Measurements from ENCODE around the gene KRTAP9-2.
"Not testable (repeated sequence)": the region's sequence is repeated elsewhere in the genome, so short reads cannot be mapped to it uniquely, and the experiment has no call there.

Gene KRTAP9-2

GRCh38 chr17:41226598-41227095 is at the start of gene KRTAP9-2:
TSS of gene KRTAP9-2 (plus strand) at chr17:41226648. CDS start at chr17:41226655, 7 bp downstream.
- not testable (repeated sequence) for H3K27ac ChIP-seq

GRCh38 chr17:41176744-41177387 is 49.6 kb upstream of the KRTAP9-2 start:
- TF ChIP-seq ZFX (IDR thresholded peaks at IDR 0.05), result no peak
- no peak for TF ChIP-seq CTCF (conservative IDR thresholded peaks at IDR 0.05)
- no peak overlapping the region for H3K27ac ChIP-seq

- no peak within 1 kb of the TSS for H3K27ac ChIP-seq
- TF ChIP-seq CTCF (conservative IDR thresholded peaks at IDR 0.05) (no peak), ZFX (IDR thresholded peaks at IDR 0.05) (no peak)
Measured at GRCh38 chr17:41177727-41178271, 48.6 kb upstream of the KRTAP9-2 start, which contains the start of gene KRTAP4-2. TSS of gene KRTAP4-2 (minus strand) at chr17:41178221. CDS start at chr17:41178164, 57 bp downstream.

- no peak for TF ChIP-seq ZFX (IDR thresholded peaks at IDR 0.05)
- no peak for TF ChIP-seq CTCF (conservative IDR thresholded peaks at IDR 0.05)
- H3K27ac ChIP-seq, result no peak overlapping the region
Measured at GRCh38 chr17:41178341-41178740, 48.1 kb upstream of the KRTAP9-2 start.

- no peak overlapping the region for H3K27ac ChIP-seq
- no peak for TF ChIP-seq CTCF (conservative IDR thresholded peaks at IDR 0.05)
- no peak for TF ChIP-seq ZFX (IDR thresholded peaks at IDR 0.05)
Measured at GRCh38 chr17:41178843-41179616, 47.4 kb upstream of the KRTAP9-2 start.

GRCh38 chr17:41184480-41184961 is 41.9 kb upstream of the KRTAP9-2 start, which contains the start of gene KRTAP4-1:
TSS of gene KRTAP4-1 (minus strand) at chr17:41184911. CDS start at chr17:41184854, 57 bp downstream.
- no peak for TF ChIP-seq CTCF (conservative IDR thresholded peaks at IDR 0.05)
- TF ChIP-seq ZFX (IDR thresholded peaks at IDR 0.05), result no peak
- H3K27ac ChIP-seq, result no peak within 1 kb of the TSS

GRCh38 chr17:41185001-41185400 is 41.4 kb upstream of the KRTAP9-2 start:
- H3K27ac ChIP-seq, result no peak overlapping the region
- TF ChIP-seq CTCF (conservative IDR thresholded peaks at IDR 0.05) (no peak), ZFX (IDR thresholded peaks at IDR 0.05) (no peak)
